GM20431 (cell line): ENCODE data around the gene HNMT.

Experiments used
- in situ Hi-C: fragments of 300-500 bp; cut with MseI, MboI; formaldehyde crosslinking; loops from one replicate; pipeline ENCODE4 v1.15.0; 2020; ENCODE audit warnings: low sequenced_read_pairs; ENCODE audit not compliant: unreplicated experiment

HNMT gene

GRCh38 chr2:138003411-138003810 lies 39.1 kb downstream of the HNMT start:
- in situ Hi-C loops, result no loop called here

- in situ Hi-C loops, result no loop called here
Measured at GRCh38 chr2:138007431-138007830, 43.2 kb downstream of the HNMT start.

- in situ Hi-C loops, result no loop called here
Measured at GRCh38 chr2:138009622-138010021, 45.3 kb downstream of the HNMT start.

- in situ Hi-C loops, result no loop called here
Measured at GRCh38 chr2:138010890-138011289, 46.6 kb downstream of the HNMT start.

GRCh38 chr2:138012082-138012481 lies 47.8 kb downstream of the HNMT start:
- in situ Hi-C loops, result no loop called here

- in situ Hi-C loops, result no loop called here
Measured at GRCh38 chr2:138012968-138013367, 48.7 kb downstream of the HNMT start.

- in situ Hi-C loops, result no loop called here
Measured at GRCh38 chr2:138013639-138014038, 49.4 kb downstream of the HNMT start.

GRCh38 chr2:138015494-138015893 lies 51.2 kb downstream of the HNMT start:
- in situ Hi-C loops, result no loop called here

- in situ Hi-C loops, result no loop called here
Measured at GRCh38 chr2:138016351-138017087, 52.2 kb downstream of the HNMT start.

- in situ Hi-C loops, result no loop called here
Measured at GRCh38 chr2:138017824-138018223, 53.6 kb downstream of the HNMT start.

GRCh38 chr2:138018866-138019688 lies 54.8 kb downstream of the HNMT start:
- in situ Hi-C loops, result no loop called here

GRCh38 chr2:138020432-138020831 lies 56.2 kb downstream of the HNMT start:
- in situ Hi-C loops, result no loop called here

GRCh38 chr2:138021154-138021553 lies 56.9 kb downstream of the HNMT start:
- in situ Hi-C loops, result no loop called here

- in situ Hi-C loops, result no loop called here
Measured at GRCh38 chr2:138023298-138023697, 59.0 kb downstream of the HNMT start.

- in situ Hi-C loops, result no loop called here
Measured at GRCh38 chr2:138023976-138024375, 59.7 kb downstream of the HNMT start.

- in situ Hi-C loops, result no loop called here
Measured at GRCh38 chr2:138026111-138027020, 62.1 kb downstream of the HNMT start.

GRCh38 chr2:138028538-138028937 lies 64.3 kb downstream of the HNMT start:
- in situ Hi-C loops, result no loop called here

GRCh38 chr2:138029276-138029675 lies 65.0 kb downstream of the HNMT start:
- in situ Hi-C loops, result no loop called here

- in situ Hi-C loops, result no loop called here
Measured at GRCh38 chr2:138030459-138030858, 66.2 kb downstream of the HNMT start.

- in situ Hi-C loops, result no loop called here
Measured at GRCh38 chr2:138032334-138032733, 68.1 kb downstream of the HNMT start.
